T47D (cell line): ENCODE results near the gene STK17B.
A peak's percentile ranks its signal among the peaks of the same experiment; 100 is the strongest.

Source experiments
- DNase-seq, 2 experiments: peaks; one replicate each; pipeline versions ENCODE4 v3.0.0 to v3.0.0-alpha.2; 2011 to 2012; ENCODE audit warnings: low read depth in 1 of 2, low spot score in 1 of 2
- JUND ChIP-seq: IDR thresholded peaks from 2 replicates; pipeline ENCODE4 v1.6.1; 2012; ENCODE audit warnings: low read depth
- in situ Hi-C: cut with HindIII; loops from 2 replicates; pipeline ENCODE4 v1.10.0; 2016; ENCODE audit warnings: low sequenced_read_pairs, low pct_unique_long_range_greater_than_20kb

Gene STK17B

GRCh38 chr2:196181484-196181883 lies 10.1 kb upstream of the STK17B start:
- in situ Hi-C loops = no loop called here
- TF ChIP-seq JUND = no peak
- no peak for DNase-seq

- no peak for DNase-seq
- in situ Hi-C loops = no loop called here
- no peak for TF ChIP-seq JUND
Measured at GRCh38 chr2:196177124-196177523, 5.7 kb upstream of the STK17B start.

GRCh38 chr2:196176142-196176738 lies 4.9 kb upstream of the STK17B start:
- no peak for TF ChIP-seq JUND
- in situ Hi-C loops = no loop called here
- no peak for DNase-seq

DNA sequence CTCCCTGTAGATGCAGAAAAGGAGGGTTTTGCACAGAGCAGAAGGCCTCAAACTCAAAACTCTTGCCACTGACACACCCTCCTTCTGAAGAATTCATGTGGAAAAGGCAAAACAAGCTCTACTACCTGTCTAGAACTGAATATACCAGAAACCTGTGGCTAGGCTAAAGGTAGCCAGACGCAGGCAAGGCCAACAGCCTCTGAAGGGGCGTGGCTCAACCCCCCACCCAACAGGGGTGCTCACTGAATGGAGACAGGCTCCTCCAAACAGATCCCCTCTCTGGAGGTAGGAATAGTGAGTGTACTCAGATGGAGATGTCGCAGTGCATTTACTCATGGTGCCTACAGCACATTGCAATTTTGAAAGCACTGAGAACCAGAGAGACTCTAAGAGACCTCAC lies 3.0 kb upstream of the STK17B start:
- in situ Hi-C loops = no loop called here
- no peak for DNase-seq
- no peak for TF ChIP-seq JUND

DNA sequence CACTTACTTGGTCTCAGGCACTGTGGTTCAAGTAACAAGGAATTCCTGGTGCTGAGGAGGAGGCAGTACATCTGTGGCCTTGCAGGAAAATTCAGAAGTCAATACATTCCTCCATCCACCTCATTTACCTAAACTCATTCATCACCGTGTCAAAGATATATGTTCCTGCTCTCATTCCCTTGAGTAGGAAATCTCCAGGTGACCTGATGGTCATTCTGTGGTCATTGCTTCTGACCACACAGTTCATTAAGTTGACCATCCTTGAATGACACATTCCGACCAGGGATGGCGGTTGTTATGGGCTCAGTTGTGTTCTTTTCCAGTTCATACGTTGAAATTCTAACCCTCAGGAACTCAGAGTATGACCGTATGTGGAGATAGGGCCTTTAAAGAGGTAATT lies 2.1 kb upstream of the STK17B start:
- no peak for TF ChIP-seq JUND
- DNase-seq = no peak
- in situ Hi-C loops = no loop called here

DNA sequence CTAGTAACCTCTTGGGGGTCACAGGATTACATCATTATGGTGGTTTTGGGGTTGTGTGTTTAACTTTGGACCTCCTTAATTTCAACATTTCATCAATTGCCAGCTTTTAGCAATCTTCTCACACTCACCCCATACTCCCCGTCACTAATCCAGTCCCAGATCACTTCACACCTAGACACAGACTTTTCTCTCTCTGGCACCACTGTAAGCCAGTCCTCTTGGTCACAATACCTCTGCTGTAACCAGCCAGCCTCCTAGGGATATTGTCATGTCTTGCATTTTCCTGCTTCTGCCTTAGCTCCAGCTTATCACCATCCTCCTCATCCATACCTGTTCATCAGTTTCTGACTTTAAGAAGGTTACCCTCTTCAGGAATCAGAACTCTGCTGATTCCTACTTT lies 1.6 kb upstream of the STK17B start:
- DNase-seq = no peak
- in situ Hi-C loops = no loop called here
- TF ChIP-seq JUND = no peak

DNA sequence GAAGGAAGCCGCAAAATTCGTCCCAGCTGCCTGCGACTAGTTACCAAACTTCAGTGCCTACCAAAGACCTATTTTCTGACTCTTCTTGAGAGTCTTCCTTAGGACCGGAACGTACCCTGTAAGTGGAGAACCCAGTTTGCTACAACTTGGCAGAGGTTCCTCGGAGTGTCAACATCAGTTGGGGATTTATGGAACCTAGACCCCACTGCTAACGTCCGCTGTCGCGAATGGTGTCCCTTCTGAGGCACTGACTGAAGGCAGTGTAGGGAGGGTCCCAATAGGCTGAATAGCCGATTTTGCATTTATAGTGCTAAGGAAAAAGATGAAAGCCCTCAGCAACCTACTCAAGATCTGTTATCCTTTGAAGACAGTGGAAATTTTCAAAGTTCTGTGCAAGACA lies 568 bp upstream of the STK17B start:
- in situ Hi-C loops = no loop called here

DNA sequence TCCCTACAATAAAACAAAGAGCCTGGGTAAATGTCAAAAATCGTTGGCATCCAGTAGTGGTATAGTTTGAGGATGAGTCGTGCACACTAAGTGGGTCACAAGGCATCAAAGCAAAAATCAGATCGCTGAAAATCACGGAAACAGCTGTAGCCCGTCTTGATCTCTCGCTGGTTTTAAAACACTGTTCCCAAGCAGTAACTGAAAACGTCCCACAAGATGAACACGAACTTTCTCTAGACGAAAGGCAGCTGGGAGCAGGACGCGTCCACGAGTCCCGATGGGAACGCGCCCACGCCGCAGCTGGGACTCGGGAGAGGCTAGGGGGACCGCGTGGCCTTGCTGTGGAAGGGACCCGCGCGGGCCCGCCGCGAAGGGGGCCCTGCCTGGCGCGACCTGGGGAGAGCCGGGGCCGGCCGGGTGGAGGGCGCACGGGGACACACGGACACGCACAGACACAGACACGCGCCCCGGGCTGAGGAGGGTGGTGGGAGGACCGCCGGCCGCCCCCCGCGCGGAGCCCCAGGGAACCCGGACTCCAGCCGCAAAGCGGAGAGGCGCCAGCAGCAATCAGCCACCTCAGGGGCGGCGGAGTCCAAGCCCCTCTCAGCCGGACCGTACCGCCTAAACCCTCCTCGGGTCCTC lies 651 bp downstream of the STK17B start:
- in situ Hi-C loops = no loop called here
- TF ChIP-seq JUND = no peak
- peak; percentile 1 to 19 for DNase-seq

More for the DNA sequence above, 568 bp upstream of the STK17B start:
- TF ChIP-seq JUND = no peak
- DNase-seq = no peak

DNA sequence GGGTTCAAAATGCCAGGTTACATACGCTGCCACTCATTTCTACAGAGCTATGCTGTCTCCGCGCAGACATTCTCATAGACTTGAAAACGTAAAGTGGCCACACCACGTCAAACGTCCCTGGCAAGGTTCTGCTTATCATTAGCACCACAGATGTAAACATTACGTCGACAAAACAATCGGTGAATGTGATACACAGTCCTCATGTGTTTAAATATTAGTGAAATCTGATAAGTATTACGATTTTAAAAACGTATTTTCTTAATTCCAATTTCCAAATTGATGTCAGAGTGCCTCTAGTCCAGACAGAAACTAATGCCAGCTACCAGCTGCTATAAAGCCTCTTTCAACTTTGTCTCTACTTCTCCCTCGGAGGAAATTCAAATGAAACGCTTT lies 1.2 kb downstream of the STK17B start:
- DNase-seq = peak; percentile 2 to 44
- in situ Hi-C loops = no loop called here
- TF ChIP-seq JUND = no peak

- in situ Hi-C loops = no loop called here
- no peak for TF ChIP-seq JUND
- DNase-seq = no peak
Measured at GRCh38 chr2:196169516-196169915, 1.9 kb downstream of the STK17B start.

- peak in 1 of 2 experiments; percentile 2 for DNase-seq
- in situ Hi-C loops = no loop called here
- TF ChIP-seq JUND = no peak
Measured at GRCh38 chr2:196168181-196168580, 3.2 kb downstream of the STK17B start.

- DNase-seq = no peak
- in situ Hi-C loops = no loop called here
- TF ChIP-seq JUND = no peak
Measured at GRCh38 chr2:196167666-196168065, 3.7 kb downstream of the STK17B start.

- DNase-seq = no peak
- in situ Hi-C loops = no loop called here
Measured at GRCh38 chr2:196166876-196167275, 4.5 kb downstream of the STK17B start.

DNA sequence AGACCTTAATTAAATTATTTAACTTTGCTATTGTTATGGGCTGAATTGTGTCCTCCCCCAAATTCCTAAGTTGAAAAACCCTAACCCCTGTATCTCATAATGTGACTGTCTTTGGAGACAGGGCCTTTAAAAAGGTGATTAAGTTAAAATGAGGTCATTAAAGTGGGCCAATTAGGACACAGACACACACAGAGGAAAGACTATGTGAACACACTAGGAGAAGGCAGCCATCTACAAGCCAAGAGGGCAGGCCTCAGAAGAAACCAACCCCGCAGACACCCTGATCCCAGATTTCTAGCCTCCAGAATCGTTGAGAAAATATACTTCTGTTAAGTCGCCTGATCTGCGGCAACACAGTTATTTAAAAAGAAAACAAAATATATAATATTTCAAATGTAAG lies 6.4 kb downstream of the STK17B start:
- in situ Hi-C loops = no loop called here
- DNase-seq = no peak
- TF ChIP-seq JUND = no peak

More at GRCh38 chr2:196166876-196167275, 4.5 kb downstream of the STK17B start:
- no peak for TF ChIP-seq JUND
